K562 (cell line): Measurements from ENCODE around the gene TTC6. TPM values are rescaled to one million over a fixed set of nuclear protein-coding genes. Genes with fewer than 3 reads are reported as not detected.

Experiments
- ATAC-seq: fragments of 200-7000 bp; cut with Tn5 transposase; 3 replicates; pipeline ENCODE4 v1.9.1; 2020; ENCODE audit warnings: moderate library complexity
- BruUV-seq: library from RNA; stranded (reverse); fragments of 400-500 nt; replicated peaks from 2 replicates; lab custom pipeline; 2021; lab: Mats Ljungman, UMichigan
- CTCF ChIA-PET: fragments of 300-600 bp; formaldehyde crosslinking; extraction: SDS; loops from one replicate; lab custom pipeline; 2021; ENCODE audit warnings: low intra/inter-chr PET ratio; lab: Yijun Ruan, JAX
- POLR2A ChIA-PET: fragments of 300-600, 350-650 bp; sonication (Branson Sonifier 250); formaldehyde crosslinking; extraction: SDS; loops from one replicate; lab custom pipeline; 2021; ENCODE audit warnings: antibody characterized with exemption, inconsistent platforms; lab: Yijun Ruan, JAX
- DNase-seq, 4 experiments: peaks; one replicate each; pipeline versions ENCODE4 v3.0.0 to v3.0.0-alpha.2; 2011 to 2018; ENCODE audit warnings: low spot score in 3 of 4, mixed read lengths in 3 of 4; ENCODE audit errors: extremely low read depth in 1 of 4
- FAIRE-seq: peaks from 2 replicates; lab custom pipeline; 2011; peaks lifted over from hg19 to GRCh38; lab: Jason Lieb, UNC
- H2AFZ ChIP-seq: 2 replicates; pipeline ENCODE4 v1.6.0; 2011; ENCODE audit warnings: low read depth, low read length, control low read depth, inconsistent platforms
- H3K27ac ChIP-seq: fragments of 200-600 bp; 3 replicates; pipeline ENCODE4 v1.8.0; 2011; ENCODE audit warnings: low read depth, mild to moderate bottlenecking, control low read depth, inconsistent platforms, low read length, moderate library complexity, mixed read lengths; ENCODE audit errors: extremely low read depth
- H3K27me3 ChIP-seq, 2 experiments: fragments of 300-600 bp in 1 of 2; 2 replicates in 1 of 2; 3 replicates in 1 of 2; pipeline versions ENCODE4 v1.6.0 to v1.8.0; 2011; ENCODE audit warnings: inconsistent platforms in 2 of 2, low read length in 2 of 2, mild to moderate bottlenecking in 1 of 2, mixed read lengths in 1 of 2, moderate library complexity in 1 of 2; ENCODE audit not compliant: control insufficient read depth in 2 of 2, insufficient read depth in 2 of 2
- H3K36me3 ChIP-seq: fragments of 300-600 bp; 3 replicates; pipeline ENCODE4 v1.8.0; 2011; ENCODE audit warnings: mild to moderate bottlenecking, low read length, inconsistent platforms; ENCODE audit not compliant: control insufficient read depth, insufficient read depth
- H3K4me1 ChIP-seq, 2 experiments: fragments of 200-600 bp in 1 of 2; replicated peaks in 1 of 2; 2 replicates in 1 of 2; 3 replicates in 1 of 2; pipeline versions ENCODE4 v1.5.1 to v1.8.0; 2011; ENCODE audit warnings: inconsistent platforms in 2 of 2, low read length in 2 of 2, mild to moderate bottlenecking in 1 of 2, mixed read lengths in 1 of 2, moderate library complexity in 1 of 2; ENCODE audit not compliant: control insufficient read depth in 2 of 2, insufficient read depth in 2 of 2
- H3K4me2 ChIP-seq: 2 replicates; pipeline ENCODE4 v1.6.1; 2011; ENCODE audit warnings: low read length, control low read depth, inconsistent platforms, mixed read lengths; ENCODE audit not compliant: insufficient read depth
- H3K4me3 ChIP-seq: fragments of 200-600 bp; sonication (generic), shearing (Covaris generic); 2 replicates; pipeline ENCODE4 v1.5.1; 2016; ENCODE audit warnings: control low read depth, inconsistent platforms
- H3K79me2 ChIP-seq: fragments of 200-600 bp; 3 replicates; pipeline ENCODE4 v1.8.0; 2011; ENCODE audit warnings: low read length, inconsistent platforms; ENCODE audit not compliant: control insufficient read depth, insufficient read depth
- H3K9ac ChIP-seq, 2 experiments: 2 replicates each; pipeline versions ENCODE4 v1.6.0 to v1.6.1; 2011; ENCODE audit warnings: low read depth in 2 of 2, low read length in 2 of 2, control low read depth in 1 of 2, inconsistent platforms in 1 of 2, mild to moderate bottlenecking in 1 of 2, mixed read lengths in 1 of 2; ENCODE audit not compliant: insufficient read depth in 1 of 2
- H3K9me1 ChIP-seq: one replicate; pipeline ENCODE4 v1.6.0; 2011; ENCODE audit warnings: inconsistent platforms, mild to moderate bottlenecking, low read length, moderate library complexity; ENCODE audit not compliant: control insufficient read depth, insufficient read depth
- H3K9me3 ChIP-seq: replicated peaks from 2 replicates; pipeline ENCODE4 v1.5.1; 2011; ENCODE audit warnings: low read depth, low read length, inconsistent platforms; ENCODE audit not compliant: control insufficient read depth, insufficient read depth
- H4K20me1 ChIP-seq: replicated peaks from 2 replicates; pipeline ENCODE4 v1.6.1; 2011; ENCODE audit warnings: low read length, inconsistent platforms, mixed read lengths; ENCODE audit not compliant: control insufficient read depth, insufficient read depth
- CREM ChIP-seq: IDR thresholded peaks from 2 replicates; pipeline ENCODE4 v1.6.1; 2014; ENCODE audit warnings: antibody characterized with exemption, low read depth
- ETV6 ChIP-seq, 3 experiments: fragments of 150-350 bp in 1 of 3; sonication (generic) in 1 of 3; formaldehyde crosslinking in 1 of 3; IDR thresholded peaks; 2 replicates each; pipeline versions ENCODE4 v1.6.1 to v1.8.0; 2014 to 2022; ENCODE audit warnings: borderline replicate concordance in 2 of 3, low read depth in 2 of 3, antibody characterized with exemption in 1 of 3, low read length in 1 of 3, mild to moderate bottlenecking in 1 of 3, missing genetic modification reagents in 1 of 3
- FOXA1 ChIP-seq: fragments of 450-650 bp; IDR thresholded peaks from 2 replicates; pipeline ENCODE4 v1.6.1; 2016; ENCODE audit warnings: mild to moderate bottlenecking, borderline replicate concordance
- SETDB1 ChIP-seq: IDR thresholded peaks from one replicate; pipeline ENCODE4 v1.6.1; 2012; ENCODE audit warnings: low read length, control low read depth, inconsistent platforms
- ZC3H11A ChIP-seq: IDR thresholded peaks from 2 replicates; pipeline ENCODE4 v1.6.1; 2012; ENCODE audit warnings: low read depth, low read length, improper control_type of control experiment
- ZNF282 ChIP-seq: sonication (generic); formaldehyde crosslinking; IDR thresholded peaks from 2 replicates; pipeline ENCODE4 v1.8.1; 2023; ENCODE audit warnings: missing genetic modification reagents
- ZNF354B ChIP-seq: fragments of 250-450 bp; sonication (Bioruptor Pico); IDR thresholded peaks from 2 replicates; pipeline ENCODE4 v1.4.0; 2020
- WGBS: fragments of 100-300 bp; shearing (Covaris generic); methylation state at CpG from one replicate; pipeline ENCODE4 v1.1.6; 2016; ENCODE audit warnings: low coverage, mixed read lengths; ENCODE audit not compliant: insufficient coverage; ENCODE audit errors: missing lambda C conversion rate; 5-methylcytosine and 5-hydroxymethylcytosine counted together
- in situ Hi-C: fragments of 300-500 bp; cut with MboI; formaldehyde crosslinking; loops from 4 replicates; pipeline ENCODE4 v1.15.0; 2018; ENCODE audit warnings: inconsistent platforms, mixed read lengths
- intact Hi-C: fragments of 100-400 bp; cut with micrococcal nuclease; formaldehyde crosslinking; loops from 2 replicates; pipeline ENCODE4 v1.14.2; 2022
- polyA plus RNA-seq, 8 experiments: library from polyadenylated mRNA; depleted of rRNA in 4 of 8; stranded (reverse) in 5 of 8; unstranded in 3 of 8; fragments of >200 nt; fragmentation: Nextera tagmentation in 2 of 8; fragmentation: Illumina TruSeq in 1 of 8; extraction: Ambion mirVana in 2 of 8; extraction: Trizol in 1 of 8; gene quantifications; 2 replicates each; pipeline versions ENCODE4 v1.2.1 to v1.2.3, GENCODE V29; 2011 to 2014; ENCODE audit warnings: inconsistent platforms in 1 of 8, missing spikeins in 1 of 8
- total RNA-seq, 7 experiments: library from RNA; depleted of rRNA in 6 of 7; stranded (reverse); fragments of >200 nt in 6 of 7; fragmentation: Illumina TruSeq in 2 of 7; extraction: Trizol in 2 of 7; gene quantifications; 2 replicates each; pipeline versions ENCODE4 v1.2.1 to v1.2.3, GENCODE V29; 2011 to 2021; ENCODE audit warnings: low replicate concordance in 1 of 7
- TF ChIP-seq, protein P1 (sequence below): fragments of 450-650 bp; IDR thresholded peaks from 2 replicates; pipeline ENCODE4 v1.6.1; 2016; ENCODE audit warnings: antibody characterized with exemption
- TF ChIP-seq, protein P2 (sequence below): fragments of 250-450 bp; sonication (Bioruptor Pico); IDR thresholded peaks from 2 replicates; pipeline ENCODE4 v1.8.0; 2021; ENCODE audit warnings: borderline replicate concordance, mild to moderate bottlenecking, moderate library complexity; ENCODE audit not compliant: poor library complexity, severe bottlenecking
- TF ChIP-seq, protein P3 (sequence below): fragments of 250-450 bp; sonication (Bioruptor Pico); IDR thresholded peaks from 2 replicates; pipeline ENCODE4 v1.5.0; 2021; ENCODE audit warnings: mild to moderate bottlenecking, moderate library complexity
- TF ChIP-seq, protein P4 (sequence below): fragments of 250-450 bp; sonication (Bioruptor Pico); IDR thresholded peaks from 2 replicates; pipeline ENCODE4 v1.9.0; 2021; ENCODE audit warnings: mild to moderate bottlenecking, inconsistent platforms

TTC6 gene
- total and polyA plus RNA-seq, 9 of the 15 experiments (the other 6 are each of a cell fraction or from before 2014, with no cell fraction given), result 0.04 to 0.23 (median 0.08) TPM; not detected in 5

DNA sequence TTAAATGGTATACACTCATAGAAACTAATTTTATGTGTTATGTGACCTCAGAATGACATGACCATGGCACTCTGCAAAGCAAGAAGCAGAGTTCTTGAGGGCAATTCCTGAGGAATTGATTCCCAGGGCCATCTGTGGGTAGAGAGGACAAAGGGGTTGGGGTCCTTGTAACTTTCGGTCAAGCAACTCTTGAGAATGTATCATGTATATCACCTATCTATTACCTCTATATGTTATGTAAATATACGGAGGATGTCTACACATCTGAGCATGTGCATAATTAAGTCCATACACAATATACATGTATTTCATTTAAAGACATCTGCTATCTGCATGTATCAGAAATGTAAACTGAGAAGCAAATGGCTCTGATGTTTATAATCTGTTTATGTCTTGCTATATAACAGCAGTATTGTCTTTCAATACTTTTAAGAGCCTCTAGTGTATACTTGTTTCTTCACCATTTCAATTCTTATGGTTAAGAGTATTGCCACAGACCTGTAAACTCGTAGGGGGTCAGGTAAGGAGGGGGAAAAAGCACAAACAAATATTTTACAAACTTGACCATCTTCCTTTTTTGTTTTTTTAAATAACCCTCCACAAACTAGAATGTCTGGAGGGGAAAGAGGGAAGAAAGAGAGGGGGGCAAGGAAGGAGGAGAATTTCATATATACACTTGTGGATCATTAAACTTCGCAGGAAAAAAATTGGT lies 4.8 kb upstream of the TTC6 start (continued):
- no peak for TF ChIP-seq ZNF282
- TF ChIP-seq CREM, result no peak

- WGBS, result 93% methylated on average over 11 of the region's 45 CpGs
- H3K79me2 ChIP-seq, result peaks cover 2% of the 10 kb centered on the region; the same call in 2 of the 3 replicates
- CTCF ChIA-PET, result no interaction called here
- H4K20me1 ChIP-seq, result no peaks in the 10 kb centered on the region
- intact Hi-C loops (no loop called here), in situ Hi-C loops (loop anchor here (25.0 kb wide), 1 partner anchor 329 kb away; no protein-coding TSS in a partner anchor)
- no peaks in the 10 kb centered on the region for H3K9me3 ChIP-seq
- BruUV-seq, result no TSS peak
- H3K9ac ChIP-seq, result no peak overlapping the region
- H3K27ac ChIP-seq, result no peak overlapping the region
- FAIRE-seq (no peak), DNase-seq (no peak), ATAC-seq (no peak)
- H2AFZ ChIP-seq, result no peak overlapping the region
- no peak overlapping the region for H3K4me2 ChIP-seq
- no peaks in the 10 kb centered on the region for H3K36me3 ChIP-seq
- POLR2A ChIA-PET, result no interaction called here
- no peak overlapping the region for H3K4me3 ChIP-seq
- H3K27me3 ChIP-seq, result no peaks in the 10 kb centered on the region
- H3K4me1 ChIP-seq, result peaks cover 2 to 25% of the 10 kb centered on the region in 2 experiments; a peak in 4 of 5 replicates
- H3K9me1 ChIP-seq, result no peaks in the 10 kb centered on the region
- TF ChIP-seq, protein P1, sequence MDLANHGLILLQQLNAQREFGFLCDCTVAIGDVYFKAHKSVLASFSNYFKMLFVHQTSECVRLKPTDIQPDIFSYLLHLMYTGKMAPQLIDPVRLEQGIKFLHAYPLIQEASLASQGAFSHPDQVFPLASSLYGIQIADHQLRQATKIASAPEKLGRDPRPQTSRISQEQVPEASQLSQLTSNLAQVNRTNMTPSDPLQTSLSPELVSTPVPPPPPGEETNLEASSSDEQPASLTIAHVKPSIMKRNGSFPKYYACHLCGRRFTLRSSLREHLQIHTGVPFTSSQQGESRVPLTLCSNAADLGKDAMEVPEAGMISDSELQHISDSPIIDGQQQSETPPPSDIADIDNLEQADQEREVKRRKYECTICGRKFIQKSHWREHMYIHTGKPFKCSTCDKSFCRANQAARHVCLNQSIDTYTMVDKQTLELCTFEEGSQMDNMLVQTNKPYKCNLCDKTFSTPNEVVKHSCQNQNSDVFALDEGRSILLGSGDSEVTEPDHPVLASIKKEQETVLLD, result no peak
- TF ChIP-seq, protein P2, sequence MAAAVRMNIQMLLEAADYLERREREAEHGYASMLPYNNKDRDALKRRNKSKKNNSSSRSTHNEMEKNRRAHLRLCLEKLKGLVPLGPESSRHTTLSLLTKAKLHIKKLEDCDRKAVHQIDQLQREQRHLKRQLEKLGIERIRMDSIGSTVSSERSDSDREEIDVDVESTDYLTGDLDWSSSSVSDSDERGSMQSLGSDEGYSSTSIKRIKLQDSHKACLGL (CRISPR knock-in tag), result no peak
- TF ChIP-seq ETV6 (IDR thresholded peaks at IDR 0.05; ENCODE audit: borderline replicate concordance in 1 of 2, low read depth in 2 of 2, low read length in 1 of 2), result no peak
- no peak for TF ChIP-seq ETV6 (CRISPR knock-in tag; IDR thresholded peaks at IDR 0.05; ENCODE audit: borderline replicate concordance)
- TF ChIP-seq ZNF354B (CRISPR knock-in tag), result no peak
- TF ChIP-seq ZC3H11A, result no peak
- no peak for TF ChIP-seq SETDB1
- TF ChIP-seq FOXA1, result no peak
- TF ChIP-seq, protein P3, sequence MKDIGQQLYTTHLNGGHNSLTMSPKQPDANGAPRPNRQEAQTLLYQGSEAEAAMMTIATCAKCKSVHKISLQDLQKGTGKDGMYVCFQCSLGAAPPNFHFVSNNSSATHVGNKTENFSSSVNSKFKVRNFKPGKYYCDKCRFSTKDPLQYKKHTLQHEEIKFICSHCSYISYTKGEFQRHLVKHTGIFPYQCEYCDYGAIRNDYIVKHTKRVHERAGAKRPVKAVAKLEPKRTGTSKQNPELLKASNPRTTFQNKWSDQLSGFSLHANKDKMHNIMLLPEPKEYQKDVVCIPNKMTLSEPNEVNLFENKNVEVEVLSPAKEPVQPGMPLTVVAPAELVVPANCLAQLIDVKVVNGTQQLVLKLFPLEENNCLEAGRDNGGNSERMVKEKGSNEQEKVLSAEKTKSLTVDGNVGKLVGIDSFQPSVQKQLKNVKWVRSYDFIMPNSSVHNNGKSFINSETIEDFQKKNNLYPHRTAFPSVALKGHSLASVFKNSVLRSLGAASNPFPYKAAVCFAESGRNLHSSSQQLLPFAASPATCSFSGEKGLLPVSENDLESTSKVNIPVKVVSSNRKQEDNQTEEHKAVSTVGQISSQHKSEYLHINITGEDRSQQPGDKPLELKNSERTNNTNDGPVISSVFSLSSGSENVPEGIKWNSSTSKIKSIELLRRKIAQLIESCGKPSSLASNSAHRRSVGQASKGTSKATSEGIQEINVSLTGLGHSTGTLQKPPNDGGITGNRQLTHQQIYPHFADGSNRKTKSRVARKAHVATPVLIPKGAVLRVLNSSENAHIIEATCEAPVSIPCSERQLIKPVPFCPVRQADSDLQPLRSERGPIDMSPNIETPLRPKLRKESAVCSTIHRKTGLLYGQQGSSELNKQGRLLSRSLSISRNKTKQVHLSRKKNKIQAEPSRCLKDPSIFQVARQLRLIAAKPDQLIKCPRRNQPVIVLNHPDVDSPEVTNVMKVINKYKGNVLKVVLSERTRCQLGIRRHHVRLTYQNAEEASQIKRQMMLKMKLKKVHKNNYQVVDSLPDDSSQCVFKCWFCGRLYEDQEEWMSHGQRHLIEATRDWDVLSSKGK, result no peak
- TF ChIP-seq, protein P4, sequence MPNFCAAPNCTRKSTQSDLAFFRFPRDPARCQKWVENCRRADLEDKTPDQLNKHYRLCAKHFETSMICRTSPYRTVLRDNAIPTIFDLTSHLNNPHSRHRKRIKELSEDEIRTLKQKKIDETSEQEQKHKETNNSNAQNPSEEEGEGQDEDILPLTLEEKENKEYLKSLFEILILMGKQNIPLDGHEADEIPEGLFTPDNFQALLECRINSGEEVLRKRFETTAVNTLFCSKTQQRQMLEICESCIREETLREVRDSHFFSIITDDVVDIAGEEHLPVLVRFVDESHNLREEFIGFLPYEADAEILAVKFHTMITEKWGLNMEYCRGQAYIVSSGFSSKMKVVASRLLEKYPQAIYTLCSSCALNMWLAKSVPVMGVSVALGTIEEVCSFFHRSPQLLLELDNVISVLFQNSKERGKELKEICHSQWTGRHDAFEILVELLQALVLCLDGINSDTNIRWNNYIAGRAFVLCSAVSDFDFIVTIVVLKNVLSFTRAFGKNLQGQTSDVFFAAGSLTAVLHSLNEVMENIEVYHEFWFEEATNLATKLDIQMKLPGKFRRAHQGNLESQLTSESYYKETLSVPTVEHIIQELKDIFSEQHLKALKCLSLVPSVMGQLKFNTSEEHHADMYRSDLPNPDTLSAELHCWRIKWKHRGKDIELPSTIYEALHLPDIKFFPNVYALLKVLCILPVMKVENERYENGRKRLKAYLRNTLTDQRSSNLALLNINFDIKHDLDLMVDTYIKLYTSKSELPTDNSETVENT (CRISPR knock-in tag), result no peak
Measured at GRCh38 chr14:37591311-37591940, 4.0 kb upstream of the TTC6 start.
